RWPE2 (cell line): ENCODE data around the gene CACNA1S.

Source experiments
- ATAC-seq: fragments of 200-7000 bp; cut with Tn5 transposase; 3 replicates; pipeline ENCODE4 v1.9.1; 2021; ENCODE audit warnings: low read depth
- DNase-seq: peaks from one replicate; pipeline ENCODE4 v3.0.0-alpha.2; 2020; ENCODE audit warnings: low spot score
- H3K27ac ChIP-seq: fragments of 450-650 bp; 2 replicates; pipeline ENCODE4 v1.5.1; 2017; ENCODE audit warnings: mild to moderate bottlenecking; ENCODE audit not compliant: poor library complexity, severe bottlenecking
- H3K27me3 ChIP-seq: fragments of 250-450 bp; sonication (Bioruptor Pico); 2 replicates; pipeline ENCODE4 v1.5.1; 2021; ENCODE audit warnings: mild to moderate bottlenecking, moderate library complexity; ENCODE audit not compliant: insufficient read depth, poor library complexity, severe bottlenecking
- H3K36me3 ChIP-seq: fragments of 250-450 bp; sonication (Bioruptor Pico); 2 replicates; pipeline ENCODE4 v1.5.1; 2020; ENCODE audit warnings: low read depth, mild to moderate bottlenecking, moderate library complexity
- H3K4me1 ChIP-seq: fragments of 250-450 bp; sonication (Bioruptor Pico); 2 replicates; pipeline ENCODE4 v1.5.1; 2021; ENCODE audit warnings: mild to moderate bottlenecking, moderate library complexity; ENCODE audit not compliant: insufficient read depth, poor library complexity, severe bottlenecking
- H3K4me3 ChIP-seq: fragments of 250-450 bp; sonication (Bioruptor Pico); 2 replicates; pipeline ENCODE4 v1.5.1; 2021; ENCODE audit warnings: mild to moderate bottlenecking, moderate library complexity; ENCODE audit not compliant: severe bottlenecking
- H3K9me3 ChIP-seq: fragments of 250-450 bp; sonication (Bioruptor Pico); 2 replicates; pipeline ENCODE4 v1.5.1; 2021; ENCODE audit warnings: mild to moderate bottlenecking, moderate library complexity; ENCODE audit not compliant: severe bottlenecking
- TF ChIP-seq, protein P1 (sequence below): fragments of 450-650 bp; IDR thresholded peaks from one replicate; pipeline ENCODE4 v1.5.1; 2017; ENCODE audit warnings: mild to moderate bottlenecking, moderate library complexity; ENCODE audit not compliant: poor library complexity, severe bottlenecking

The CACNA1S gene

GRCh38 chr1:201026836-201027235, 85.4 kb downstream of the CACNA1S start:
- H3K4me1 ChIP-seq: no peaks in the 10 kb centered on the region
- DNase-seq (no peak), ATAC-seq (no peak)
- H3K27me3 ChIP-seq: no peaks in the 10 kb centered on the region
- H3K36me3 ChIP-seq: no peaks in the 10 kb centered on the region
- H3K4me3 ChIP-seq: no peak overlapping the region
- no peaks in the 10 kb centered on the region for H3K9me3 ChIP-seq
- H3K27ac ChIP-seq: no peak overlapping the region
- TF ChIP-seq, protein P1, sequence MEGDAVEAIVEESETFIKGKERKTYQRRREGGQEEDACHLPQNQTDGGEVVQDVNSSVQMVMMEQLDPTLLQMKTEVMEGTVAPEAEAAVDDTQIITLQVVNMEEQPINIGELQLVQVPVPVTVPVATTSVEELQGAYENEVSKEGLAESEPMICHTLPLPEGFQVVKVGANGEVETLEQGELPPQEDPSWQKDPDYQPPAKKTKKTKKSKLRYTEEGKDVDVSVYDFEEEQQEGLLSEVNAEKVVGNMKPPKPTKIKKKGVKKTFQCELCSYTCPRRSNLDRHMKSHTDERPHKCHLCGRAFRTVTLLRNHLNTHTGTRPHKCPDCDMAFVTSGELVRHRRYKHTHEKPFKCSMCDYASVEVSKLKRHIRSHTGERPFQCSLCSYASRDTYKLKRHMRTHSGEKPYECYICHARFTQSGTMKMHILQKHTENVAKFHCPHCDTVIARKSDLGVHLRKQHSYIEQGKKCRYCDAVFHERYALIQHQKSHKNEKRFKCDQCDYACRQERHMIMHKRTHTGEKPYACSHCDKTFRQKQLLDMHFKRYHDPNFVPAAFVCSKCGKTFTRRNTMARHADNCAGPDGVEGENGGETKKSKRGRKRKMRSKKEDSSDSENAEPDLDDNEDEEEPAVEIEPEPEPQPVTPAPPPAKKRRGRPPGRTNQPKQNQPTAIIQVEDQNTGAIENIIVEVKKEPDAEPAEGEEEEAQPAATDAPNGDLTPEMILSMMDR: no peak

- TF ChIP-seq, protein P1: no peak
- DNase-seq (no peak), ATAC-seq (no peak)
- Histone ChIP-seq H3K4me1 (no peaks in the 10 kb centered on the region), H3K9me3 (no peaks in the 10 kb centered on the region), H3K4me3 (no peak overlapping the region), H3K27me3 (no peaks in the 10 kb centered on the region), H3K27ac (no peak overlapping the region), H3K36me3 (no peaks in the 10 kb centered on the region)
Observed at GRCh38 chr1:201026234-201026633, 86.0 kb downstream of the CACNA1S start.

DNA sequence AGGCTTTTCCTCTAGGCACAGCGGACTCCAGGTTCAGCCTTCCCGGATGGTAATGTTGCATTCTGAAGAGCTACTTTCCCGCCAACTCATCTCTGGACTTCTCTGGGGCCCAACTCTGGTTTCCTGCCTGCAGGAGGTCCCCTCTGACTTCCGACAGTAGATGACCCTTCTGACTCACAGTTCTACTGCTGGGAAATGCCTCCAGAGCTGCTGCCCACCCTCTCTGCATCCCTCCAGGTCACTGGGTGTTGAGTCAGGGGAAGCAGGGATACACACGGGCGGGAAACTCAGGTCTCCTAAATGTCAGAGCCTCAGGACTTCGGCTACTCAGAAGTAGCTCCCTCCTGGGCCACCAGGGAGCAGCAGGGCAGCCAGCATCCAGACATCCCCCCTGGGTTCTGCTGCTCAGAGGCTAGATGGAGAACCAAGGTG, 86.6 kb downstream of the CACNA1S start:
- Histone ChIP-seq H3K27me3 (no peaks in the 10 kb centered on the region), H3K9me3 (no peaks in the 10 kb centered on the region), H3K4me3 (no peak overlapping the region), H3K27ac (no peak overlapping the region), H3K4me1 (no peaks in the 10 kb centered on the region), H3K36me3 (no peaks in the 10 kb centered on the region)
- TF ChIP-seq, protein P1: no peak
- DNase-seq (no peak), ATAC-seq (no peak)

- H3K4me3 ChIP-seq: no peak overlapping the region
- H3K4me1 ChIP-seq: peaks cover 7% of the 10 kb centered on the region
- no peak overlapping the region for H3K27ac ChIP-seq
- H3K36me3 ChIP-seq: no peaks in the 10 kb centered on the region
- TF ChIP-seq, protein P1: no peak
- ATAC-seq (no peak), DNase-seq (no peak)
- H3K27me3 ChIP-seq: no peaks in the 10 kb centered on the region
- no peaks in the 10 kb centered on the region for H3K9me3 ChIP-seq
Observed at GRCh38 chr1:201024625-201024998, 87.6 kb downstream of the CACNA1S start.

- Histone ChIP-seq H3K4me3 (no peak overlapping the region), H3K27ac (no peak overlapping the region), H3K9me3 (no peaks in the 10 kb centered on the region), H3K36me3 (no peaks in the 10 kb centered on the region), H3K4me1 (peaks cover 12% of the 10 kb centered on the region), H3K27me3 (no peaks in the 10 kb centered on the region)
- no peak for ATAC-seq
- DNase-seq: no peak
- TF ChIP-seq, protein P1: no peak
Observed at GRCh38 chr1:201023920-201024624, 88.2 kb downstream of the CACNA1S start.
